ENCODE results near the gene MTMR8.
"Not testable (repeated sequence)": the region's sequence is repeated elsewhere in the genome, so short reads cannot be mapped to it uniquely, and the experiment has no call there.

MTMR8 gene

GRCh38 chrX:64394874-64395567 is at the start of gene MTMR8:
Gene MTMR8 (minus strand): TSS chrX:64395452. CDS start chrX:64395363, 89 bp downstream.
- peak; percentile 52 for DNase-seq

DNA sequence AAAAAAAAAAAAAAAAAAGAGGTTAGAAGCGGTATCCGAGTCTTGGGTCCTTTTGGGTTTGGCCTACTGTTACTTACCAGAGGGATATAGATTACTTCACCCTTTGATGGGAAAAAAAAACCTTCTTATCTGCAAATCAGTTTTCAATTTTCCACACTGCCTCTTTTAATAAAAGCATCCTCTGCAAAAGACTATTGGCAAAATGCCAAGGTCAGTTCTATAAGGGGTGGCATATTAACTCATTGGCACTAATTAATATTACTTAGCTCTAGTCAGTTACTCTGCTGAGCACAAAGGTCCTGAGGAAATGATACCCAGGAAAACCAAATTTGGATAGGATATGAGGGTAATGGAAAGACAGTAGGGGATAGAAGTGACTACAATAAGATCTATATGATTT is 44.3 kb upstream of the MTMR8 start:
- DNase-seq = no peak

GRCh38 chrX:64437665-64438064 is 42.4 kb upstream of the MTMR8 start:
- no peak for DNase-seq

- no peak for DNase-seq
These were observed 42.0 kb upstream of the MTMR8 start for GRCh38 chrX:64437218-64437617.

GRCh38 chrX:64428371-64428770 is 33.1 kb upstream of the MTMR8 start:
- no peak for DNase-seq

DNA sequence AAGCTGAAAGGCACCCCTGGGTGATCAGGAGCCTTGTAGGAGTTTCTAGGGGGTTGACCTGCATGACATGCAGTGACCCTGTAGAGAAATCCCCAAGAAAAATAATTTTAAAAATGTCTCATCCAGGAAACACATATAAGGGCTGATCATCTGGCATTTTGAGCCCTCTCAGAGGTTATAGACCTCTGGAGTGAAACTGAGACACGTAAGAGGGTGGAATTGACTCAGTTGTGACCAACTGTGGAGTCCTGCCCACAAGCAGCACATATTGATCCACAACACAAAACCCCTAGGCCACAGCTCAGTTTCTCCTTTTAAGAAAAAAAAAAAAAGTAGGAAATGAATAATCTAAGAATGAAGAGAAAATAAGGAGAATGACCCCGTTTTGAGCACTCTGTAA is 32.5 kb upstream of the MTMR8 start:
- DNase-seq = no peak

- DNase-seq = no peak
These were observed 32.0 kb upstream of the MTMR8 start for GRCh38 chrX:64427281-64427680.

GRCh38 chrX:64409730-64410129 is 14.5 kb upstream of the MTMR8 start:
- not testable (repeated sequence) for DNase-seq

DNA sequence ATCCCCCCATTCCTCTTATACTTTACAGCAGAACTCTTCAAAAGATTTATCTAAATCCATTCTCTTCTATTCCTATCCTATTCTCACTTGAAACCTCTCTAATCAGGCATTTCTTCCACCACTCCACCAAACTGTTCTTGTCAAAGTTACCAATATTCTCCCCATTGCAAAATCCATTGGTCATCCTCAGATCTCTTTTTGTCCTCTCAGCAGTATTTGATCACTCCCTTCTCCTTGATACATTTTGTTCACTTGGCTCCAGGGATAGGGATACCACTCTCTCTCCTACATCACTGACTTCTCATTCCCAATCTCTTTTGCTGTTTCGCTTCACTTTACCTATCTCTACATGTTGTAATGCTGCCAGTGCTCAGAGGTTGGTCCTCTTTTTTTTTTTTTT is 2.8 kb upstream of the MTMR8 start:
- no peak for DNase-seq

DNA sequence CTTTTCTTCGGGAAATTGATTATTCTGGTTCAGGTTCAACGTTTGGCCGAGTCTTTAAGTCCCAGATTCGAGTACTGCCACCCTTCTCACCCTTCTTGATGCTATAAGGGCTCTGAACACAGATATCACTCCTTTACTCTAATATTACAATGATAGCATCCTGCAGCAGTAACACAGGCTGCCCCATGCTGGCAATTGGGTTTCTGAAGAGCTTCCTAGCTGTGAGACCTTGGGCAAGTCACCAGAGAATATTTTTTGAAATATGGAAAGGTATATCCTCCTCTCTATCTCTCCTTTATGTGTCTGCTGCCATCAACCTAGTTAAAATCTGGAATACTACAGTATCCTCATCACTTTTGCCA is 297 bp upstream of the MTMR8 start:
- DNase-seq = no peak

- no peak for DNase-seq
These were observed 986 bp downstream of the MTMR8 start for GRCh38 chrX:64394059-64394873.

DNA sequence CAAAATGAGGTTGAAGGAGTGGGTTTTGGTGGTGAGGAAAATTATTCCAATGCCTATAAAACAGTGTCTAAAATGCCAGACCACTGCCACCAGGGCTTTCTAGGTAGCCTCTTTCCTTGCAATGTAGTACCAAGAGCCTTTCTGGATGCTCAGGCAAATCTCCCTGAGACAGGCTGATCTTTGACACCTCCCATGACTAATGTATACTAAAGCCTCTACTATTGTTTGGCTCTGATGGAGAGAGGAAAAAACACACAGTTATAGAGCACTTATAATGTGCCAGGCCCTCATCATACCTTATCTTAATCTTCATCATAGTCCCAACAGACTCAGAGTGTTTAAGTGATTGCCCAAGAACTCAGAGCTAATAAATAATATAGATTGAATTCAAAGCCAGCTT is 5.8 kb downstream of the MTMR8 start:
- DNase-seq = no peak

GRCh38 chrX:64380789-64381188 is 14.5 kb downstream of the MTMR8 start:
- DNase-seq = not testable (repeated sequence)

GRCh38 chrX:64379924-64380323 is 15.3 kb downstream of the MTMR8 start:
- no peak for DNase-seq

- no peak for DNase-seq
These were observed 17.5 kb downstream of the MTMR8 start for GRCh38 chrX:64377753-64378152.

DNA sequence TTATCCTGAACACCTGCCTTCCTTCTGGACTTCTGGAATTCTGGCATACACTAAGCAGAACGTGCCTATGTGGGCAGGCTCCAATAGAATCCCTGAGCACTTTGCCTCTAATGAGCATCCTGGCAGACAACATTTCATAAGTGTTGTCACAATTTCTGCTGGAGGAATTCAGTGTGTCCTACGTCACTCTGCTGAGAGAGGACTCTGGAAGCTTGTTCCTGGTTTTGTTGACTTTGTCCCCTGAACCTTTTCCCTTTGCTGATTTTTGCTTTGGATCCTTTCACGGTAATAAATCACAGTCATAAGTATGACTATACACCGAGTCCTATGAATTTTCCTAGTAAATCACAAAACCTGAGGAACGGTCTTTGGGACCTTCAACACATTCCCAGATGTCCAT is 43.2 kb downstream of the MTMR8 start:
- no peak for DNase-seq

GRCh38 chrX:64350521-64350920 is 44.7 kb downstream of the MTMR8 start:
- no peak for DNase-seq

DNA sequence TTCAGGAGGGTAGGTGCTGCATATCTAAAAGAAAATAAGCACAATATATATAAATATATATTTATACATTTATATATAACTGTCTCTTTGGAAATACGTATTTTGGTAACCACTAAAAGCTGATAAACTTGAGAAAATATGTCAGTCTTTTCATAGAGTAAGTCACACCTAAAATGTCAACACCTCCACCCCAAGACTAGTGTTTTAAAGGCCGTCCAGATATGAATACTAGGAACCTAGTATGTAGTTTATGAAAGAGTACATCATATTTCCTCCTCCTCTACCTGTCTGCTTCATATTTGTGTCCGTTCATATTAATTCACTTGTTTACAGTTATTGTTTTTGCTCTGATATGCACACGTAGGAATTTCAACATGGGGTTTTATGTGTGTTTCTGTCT is 45.2 kb downstream of the MTMR8 start:
- no peak for DNase-seq

DNA sequence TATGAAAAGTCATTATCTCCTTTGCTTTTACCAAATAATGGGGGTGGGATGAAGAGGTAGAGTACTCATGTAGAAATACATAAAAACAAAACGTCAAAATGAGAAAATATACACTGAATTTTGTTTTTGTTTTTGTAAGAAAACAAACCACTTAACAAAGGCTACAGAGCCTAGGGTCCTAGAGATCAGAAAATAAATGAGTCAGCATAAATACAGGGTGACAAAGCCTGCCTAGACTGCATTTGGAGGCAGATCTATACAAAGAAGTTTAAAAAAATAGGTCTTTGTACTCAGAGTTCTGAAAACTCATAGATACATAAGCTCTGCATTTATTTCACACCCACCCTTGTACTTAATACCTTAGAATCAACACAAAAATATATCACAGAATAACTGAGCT is 52.4 kb downstream of the MTMR8 start:
- DNase-seq = no peak

- DNase-seq = no peak
These were observed 57.0 kb downstream of the MTMR8 start for GRCh38 chrX:64338296-64338695.

DNA sequence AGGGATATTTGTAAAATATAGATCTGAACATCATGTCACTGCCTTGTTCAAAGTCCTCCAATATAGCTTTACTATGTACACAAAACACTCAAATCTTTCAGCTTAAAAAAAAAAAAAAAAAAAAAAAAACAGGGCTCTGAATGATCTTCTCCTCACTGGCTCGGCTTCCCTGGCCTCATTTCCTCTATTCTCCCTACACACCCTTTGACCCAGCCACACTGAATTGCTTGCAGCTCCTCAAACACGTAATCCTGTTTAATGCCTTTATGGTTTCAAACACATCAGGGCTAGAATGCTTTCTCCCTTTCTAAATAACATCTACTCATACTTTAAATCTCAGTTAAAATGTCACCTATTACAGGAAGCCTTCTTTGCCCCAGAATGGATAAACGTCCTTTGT is 60.8 kb downstream of the MTMR8 start:
- no peak for DNase-seq

GRCh38 chrX:64330284-64330683 is 65.0 kb downstream of the MTMR8 start:
- DNase-seq = no peak

GRCh38 chrX:64321507-64321906 is 73.7 kb downstream of the MTMR8 start:
- no peak for DNase-seq

DNA sequence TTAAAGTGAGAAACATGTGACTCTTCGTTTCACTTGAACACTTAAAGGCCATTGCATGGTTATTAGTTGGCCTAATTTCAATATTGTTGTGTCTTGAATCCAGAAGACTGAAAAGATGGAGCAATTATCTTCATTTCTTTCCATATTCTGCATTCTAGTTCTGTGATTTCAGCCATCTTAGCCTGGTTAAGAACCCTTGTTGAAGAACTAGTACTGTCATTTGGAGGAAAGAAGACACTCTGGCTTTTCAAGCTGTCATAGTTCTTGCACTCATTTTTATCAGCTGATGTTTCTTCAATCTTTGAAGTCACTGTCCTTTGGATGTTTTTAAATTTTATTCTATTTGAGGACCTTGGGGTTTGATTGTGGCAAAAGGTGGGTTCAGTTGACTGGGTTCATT is 81.6 kb downstream of the MTMR8 start:
- no peak for DNase-seq

- no peak for DNase-seq
These were observed 88.5 kb downstream of the MTMR8 start for GRCh38 chrX:64306712-64307111.

Data from inflammatory macrophage treated with lipopolysaccharide for 4 hours (primary cell).